K562 (cell line): Measurements from ENCODE around the gene FOSL1. TPM values are rescaled to one million over a fixed set of nuclear protein-coding genes. Genes with fewer than 3 reads are reported as not detected.

Source experiments
- ATAC-seq: fragments of 200-7000 bp; cut with Tn5 transposase; 3 replicates; pipeline ENCODE4 v1.9.1; 2020; ENCODE audit warnings: moderate library complexity
- BruUV-seq: library from RNA; stranded (reverse); fragments of 400-500 nt; replicated peaks from 2 replicates; lab custom pipeline; 2021; lab: Mats Ljungman, UMichigan
- CTCF ChIA-PET: fragments of 300-600 bp; formaldehyde crosslinking; extraction: SDS; loops from one replicate; lab custom pipeline; 2021; ENCODE audit warnings: low intra/inter-chr PET ratio; lab: Yijun Ruan, JAX
- POLR2A ChIA-PET: fragments of 300-600, 350-650 bp; sonication (Branson Sonifier 250); formaldehyde crosslinking; extraction: SDS; loops from one replicate; lab custom pipeline; 2021; ENCODE audit warnings: antibody characterized with exemption, inconsistent platforms; lab: Yijun Ruan, JAX
- DNase-seq, 4 experiments: peaks; one replicate each; pipeline versions ENCODE4 v3.0.0 to v3.0.0-alpha.2; 2011 to 2018; ENCODE audit warnings: low spot score in 3 of 4, mixed read lengths in 3 of 4; ENCODE audit errors: extremely low read depth in 1 of 4
- FAIRE-seq: peaks from 2 replicates; lab custom pipeline; 2011; peaks lifted over from hg19 to GRCh38; lab: Jason Lieb, UNC
- H2AFZ ChIP-seq: 2 replicates; pipeline ENCODE4 v1.6.0; 2011; ENCODE audit warnings: low read depth, low read length, control low read depth, inconsistent platforms
- H3K27ac ChIP-seq: fragments of 200-600 bp; 3 replicates; pipeline ENCODE4 v1.8.0; 2011; ENCODE audit warnings: low read depth, mild to moderate bottlenecking, control low read depth, inconsistent platforms, low read length, moderate library complexity, mixed read lengths; ENCODE audit errors: extremely low read depth
- H3K27me3 ChIP-seq, 2 experiments: fragments of 300-600 bp in 1 of 2; 2 replicates in 1 of 2; 3 replicates in 1 of 2; pipeline versions ENCODE4 v1.6.0 to v1.8.0; 2011; ENCODE audit warnings: inconsistent platforms in 2 of 2, low read length in 2 of 2, mild to moderate bottlenecking in 1 of 2, mixed read lengths in 1 of 2, moderate library complexity in 1 of 2; ENCODE audit not compliant: control insufficient read depth in 2 of 2, insufficient read depth in 2 of 2
- H3K36me3 ChIP-seq: fragments of 300-600 bp; 3 replicates; pipeline ENCODE4 v1.8.0; 2011; ENCODE audit warnings: mild to moderate bottlenecking, low read length, inconsistent platforms; ENCODE audit not compliant: control insufficient read depth, insufficient read depth
- H3K4me1 ChIP-seq, 2 experiments: fragments of 200-600 bp in 1 of 2; replicated peaks in 1 of 2; 2 replicates in 1 of 2; 3 replicates in 1 of 2; pipeline versions ENCODE4 v1.5.1 to v1.8.0; 2011; ENCODE audit warnings: inconsistent platforms in 2 of 2, low read length in 2 of 2, mild to moderate bottlenecking in 1 of 2, mixed read lengths in 1 of 2, moderate library complexity in 1 of 2; ENCODE audit not compliant: control insufficient read depth in 2 of 2, insufficient read depth in 2 of 2
- H3K4me2 ChIP-seq: 2 replicates; pipeline ENCODE4 v1.6.1; 2011; ENCODE audit warnings: low read length, control low read depth, inconsistent platforms, mixed read lengths; ENCODE audit not compliant: insufficient read depth
- H3K4me3 ChIP-seq: fragments of 200-600 bp; sonication (generic), shearing (Covaris generic); 2 replicates; pipeline ENCODE4 v1.5.1; 2016; ENCODE audit warnings: control low read depth, inconsistent platforms
- H3K79me2 ChIP-seq: fragments of 200-600 bp; 3 replicates; pipeline ENCODE4 v1.8.0; 2011; ENCODE audit warnings: low read length, inconsistent platforms; ENCODE audit not compliant: control insufficient read depth, insufficient read depth
- H3K9ac ChIP-seq, 2 experiments: 2 replicates each; pipeline versions ENCODE4 v1.6.0 to v1.6.1; 2011; ENCODE audit warnings: low read depth in 2 of 2, low read length in 2 of 2, control low read depth in 1 of 2, inconsistent platforms in 1 of 2, mild to moderate bottlenecking in 1 of 2, mixed read lengths in 1 of 2; ENCODE audit not compliant: insufficient read depth in 1 of 2
- H3K9me1 ChIP-seq: one replicate; pipeline ENCODE4 v1.6.0; 2011; ENCODE audit warnings: inconsistent platforms, mild to moderate bottlenecking, low read length, moderate library complexity; ENCODE audit not compliant: control insufficient read depth, insufficient read depth
- H3K9me3 ChIP-seq: replicated peaks from 2 replicates; pipeline ENCODE4 v1.5.1; 2011; ENCODE audit warnings: low read depth, low read length, inconsistent platforms; ENCODE audit not compliant: control insufficient read depth, insufficient read depth
- H4K20me1 ChIP-seq: replicated peaks from 2 replicates; pipeline ENCODE4 v1.6.1; 2011; ENCODE audit warnings: low read length, inconsistent platforms, mixed read lengths; ENCODE audit not compliant: control insufficient read depth, insufficient read depth
- BACH1 ChIP-seq: fragments of 200-800 bp; sonication (Bioruptor generic); IDR thresholded peaks from 2 replicates; pipeline ENCODE4 v1.6.1; 2016; ENCODE audit warnings: missing genetic modification characterization, missing compliant biosample characterization
- CBFA2T3 ChIP-seq: fragments of 450-650 bp; IDR thresholded peaks from 2 replicates; pipeline ENCODE4 v1.6.1; 2017
- COPS2 ChIP-seq: fragments of 450-650 bp; conservative IDR thresholded peaks from 2 replicates; pipeline ENCODE4 v1.6.1; 2016; ENCODE audit warnings: mild to moderate bottlenecking, moderate library complexity
- IRF2 ChIP-seq: sonication (generic); formaldehyde crosslinking; IDR thresholded peaks from 2 replicates; pipeline ENCODE4 v1.8.1; 2022; ENCODE audit warnings: mild to moderate bottlenecking, missing genetic modification reagents
- RFX7 ChIP-seq: fragments of 250-450 bp; sonication (Bioruptor Pico); IDR thresholded peaks from 2 replicates; pipeline ENCODE4 v1.5.1; 2021; ENCODE audit warnings: mild to moderate bottlenecking
- ZNF77 ChIP-seq: fragments of 250-450 bp; sonication (Bioruptor Pico); IDR thresholded peaks from 2 replicates; pipeline ENCODE4 v1.5.0; 2020
- WGBS: fragments of 100-300 bp; shearing (Covaris generic); methylation state at CpG from one replicate; pipeline ENCODE4 v1.1.6; 2016; ENCODE audit warnings: low coverage, mixed read lengths; ENCODE audit not compliant: insufficient coverage; ENCODE audit errors: missing lambda C conversion rate; 5-methylcytosine and 5-hydroxymethylcytosine counted together
- in situ Hi-C: fragments of 300-500 bp; cut with MboI; formaldehyde crosslinking; loops from 4 replicates; pipeline ENCODE4 v1.15.0; 2018; ENCODE audit warnings: inconsistent platforms, mixed read lengths
- intact Hi-C: fragments of 100-400 bp; cut with micrococcal nuclease; formaldehyde crosslinking; loops from 2 replicates; pipeline ENCODE4 v1.14.2; 2022
- polyA plus RNA-seq, 8 experiments: library from polyadenylated mRNA; depleted of rRNA in 4 of 8; stranded (reverse) in 5 of 8; unstranded in 3 of 8; fragments of >200 nt; fragmentation: Nextera tagmentation in 2 of 8; fragmentation: Illumina TruSeq in 1 of 8; extraction: Ambion mirVana in 2 of 8; extraction: Trizol in 1 of 8; gene quantifications; 2 replicates each; pipeline versions ENCODE4 v1.2.1 to v1.2.3, GENCODE V29; 2011 to 2014; ENCODE audit warnings: inconsistent platforms in 1 of 8, missing spikeins in 1 of 8
- total RNA-seq, 7 experiments: library from RNA; depleted of rRNA in 6 of 7; stranded (reverse); fragments of >200 nt in 6 of 7; fragmentation: Illumina TruSeq in 2 of 7; extraction: Trizol in 2 of 7; gene quantifications; 2 replicates each; pipeline versions ENCODE4 v1.2.1 to v1.2.3, GENCODE V29; 2011 to 2021; ENCODE audit warnings: low replicate concordance in 1 of 7
- TF ChIP-seq, protein P1 (sequence below): fragments of 250-450 bp; sonication (Bioruptor Pico); IDR thresholded peaks from 2 replicates; pipeline ENCODE4 v1.8.0; 2022; ENCODE audit warnings: moderate library complexity, mild to moderate bottlenecking, inconsistent platforms

Gene FOSL1
- total and polyA plus RNA-seq, 9 of the 15 experiments (the other 6 are each of a cell fraction or from before 2014, with no cell fraction given): 3.5 to 39.6 (median 10.0) TPM

DNA sequence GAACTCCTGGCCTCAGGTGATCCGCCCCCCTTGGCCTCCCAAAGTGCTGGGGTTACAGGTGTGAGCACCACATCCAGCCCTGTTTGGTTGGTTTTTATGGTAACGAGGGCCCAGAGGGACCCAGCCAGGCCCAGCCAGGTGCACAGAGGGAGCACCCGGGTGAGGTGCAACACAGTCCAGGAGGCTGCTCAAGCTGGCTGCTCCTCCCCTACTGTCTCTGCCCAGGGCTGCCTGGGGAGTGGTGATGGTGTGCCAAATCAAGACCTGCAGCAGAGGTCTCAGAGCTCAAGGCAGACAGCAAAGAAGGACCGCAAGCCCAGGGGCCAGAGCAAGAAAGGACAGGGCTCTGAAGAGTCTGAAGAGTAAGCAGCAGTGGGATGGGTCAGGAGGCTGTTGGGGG, 46.5 kb upstream of the FOSL1 start:
- Histone ChIP-seq H3K4me1 (peaks cover 4 to 26% of the 10 kb centered on the region in 2 experiments; a peak in 4 of 5 replicates), H3K9me3 (no peaks in the 10 kb centered on the region), H3K27me3 (peaks cover 0 to 5% of the 10 kb centered on the region in 2 experiments; a peak in 1 of 5 replicates), H3K36me3 (no peaks in the 10 kb centered on the region), H4K20me1 (0 out of 2 replicates have a peak, but pooled peaks cover 1% of the 10 kb centered on the region)
- intact Hi-C loops: no loop called here
- WGBS: 22% methylated on average over 3 of the region's 4 CpGs
- no TSS peak for BruUV-seq
- DNase-seq: no peak
- TF ChIP-seq CBFA2T3 (no peak), BACH1 (tag) (no peak), ZNF77 (CRISPR knock-in tag) (no peak), RFX7 (CRISPR knock-in tag) (no peak), COPS2 (no peak), IRF2 (CRISPR knock-in tag) (no peak)
- TF ChIP-seq, protein P1, sequence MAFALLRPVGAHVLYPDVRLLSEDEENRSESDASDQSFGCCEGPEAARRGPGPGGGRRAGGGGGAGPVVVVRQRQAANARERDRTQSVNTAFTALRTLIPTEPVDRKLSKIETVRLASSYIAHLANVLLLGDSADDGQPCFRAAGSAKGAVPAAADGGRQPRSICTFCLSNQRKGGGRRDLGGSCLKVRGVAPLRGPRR: no peak
- TF ChIP-seq, all 486 proteins: peak for 0
- no peaks in the 10 kb centered on the region for H3K9me1 ChIP-seq
- H3K79me2 ChIP-seq: no peaks in the 10 kb centered on the region
- no peak for FAIRE-seq
- no peak overlapping the region for H3K27ac ChIP-seq
- H3K4me3 ChIP-seq: no peak overlapping the region
- ChIA-PET POLR2A (interaction anchor here (0.6 to 1.4 kb wide), 10 partner anchors 8 to 648 kb away, joined by 3 to 6 read pairs (median 3); partner anchors contain the start of genes CATSPER1 and FOSL1), CTCF (no interaction called here)
- in situ Hi-C loops: no loop called here
- peak overlapping the region in 1 of 2 experiments; percentile 79; a peak in 2 of 4 replicates for H3K9ac ChIP-seq
- ATAC-seq: no peak; the same call in 2 of the 3 replicates
- 0 out of 2 replicates have a peak overlapping the region, but pooled peaks have one; percentile 1 for H2AFZ ChIP-seq
- no peak overlapping the region for H3K4me2 ChIP-seq
